ENCODE measurements around the gene ANKRD28.

- TF ChIP-seq CTCF (IDR thresholded peaks at IDR 0.05) (no peak), EP300 (IDR thresholded peaks at IDR 0.05) (no peak), POLR2AphosphoS5 (IDR thresholded peaks at IDR 0.05) (no peak), POLR2A (IDR thresholded peaks at IDR 0.05) (no peak)
These were observed 166.2 kb downstream of the ANKRD28 start for GRCh38 chr3:15631426-15632211.

Data from sigmoid colon (tissue), 4 donors.